Measurements from ENCODE around the gene REC8.

Gene REC8

GRCh38 chr14:24160850-24161804 lies 10.8 kb upstream of the REC8 start, which contains the start of gene IRF9:
Gene IRF9, plus strand, starts transcription at chr14:24161265. Its CDS starts 880 bp downstream, at chr14:24162145.
- DNase-seq: peak; percentile 95

DNA sequence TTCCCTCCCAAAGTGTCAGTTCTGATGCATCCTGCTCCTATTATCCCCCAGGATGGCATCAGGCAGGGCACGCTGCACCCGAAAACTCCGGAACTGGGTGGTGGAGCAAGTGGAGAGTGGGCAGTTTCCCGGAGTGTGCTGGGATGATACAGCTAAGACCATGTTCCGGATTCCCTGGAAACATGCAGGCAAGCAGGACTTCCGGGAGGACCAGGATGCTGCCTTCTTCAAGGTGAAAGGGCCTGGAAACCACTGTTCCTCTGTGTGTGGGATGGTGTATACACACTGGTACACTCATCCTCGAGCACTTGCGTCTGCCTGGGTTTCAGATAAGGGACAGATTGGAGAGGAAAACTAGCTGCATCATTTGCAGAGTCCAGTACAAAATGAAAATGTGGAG lies 9.8 kb upstream of the REC8 start:
- DNase-seq: no peak

- no peak for DNase-seq
Observed at GRCh38 chr14:24164518-24164991, 7.3 kb upstream of the REC8 start.

GRCh38 chr14:24165785-24166184 lies 6.1 kb upstream of the REC8 start:
- no peak for DNase-seq

DNA sequence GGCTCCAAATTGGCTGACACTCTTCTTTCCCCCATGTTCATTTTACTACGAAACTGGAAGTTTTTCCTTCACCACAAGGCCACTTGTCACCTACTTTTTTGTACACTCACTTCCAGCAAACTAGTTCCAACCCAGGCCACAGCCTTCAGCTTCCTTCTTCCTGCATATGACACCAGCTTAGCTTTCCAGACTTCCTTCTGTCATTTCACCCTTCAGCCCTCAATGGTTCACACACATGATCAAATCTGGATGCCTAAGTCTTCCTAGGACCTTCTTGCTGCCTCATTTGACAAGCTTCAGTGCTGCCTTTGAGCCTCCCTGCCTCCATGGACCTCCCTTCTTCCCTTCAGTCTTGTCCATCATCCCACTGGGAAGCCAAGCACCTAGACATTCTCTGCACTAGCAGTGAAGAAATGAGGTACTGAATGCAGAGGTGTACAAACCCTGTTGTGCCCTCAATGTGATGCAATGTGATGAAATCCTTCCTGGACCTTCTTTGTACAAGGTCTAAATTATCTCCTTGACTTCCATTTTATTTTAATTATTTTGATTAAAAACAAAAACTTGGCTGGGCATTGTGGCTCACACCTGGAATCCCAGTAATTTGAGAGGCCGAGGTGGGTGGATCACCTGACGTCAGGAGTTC lies 4.3 kb upstream of the REC8 start:
- DNase-seq: no peak

DNA sequence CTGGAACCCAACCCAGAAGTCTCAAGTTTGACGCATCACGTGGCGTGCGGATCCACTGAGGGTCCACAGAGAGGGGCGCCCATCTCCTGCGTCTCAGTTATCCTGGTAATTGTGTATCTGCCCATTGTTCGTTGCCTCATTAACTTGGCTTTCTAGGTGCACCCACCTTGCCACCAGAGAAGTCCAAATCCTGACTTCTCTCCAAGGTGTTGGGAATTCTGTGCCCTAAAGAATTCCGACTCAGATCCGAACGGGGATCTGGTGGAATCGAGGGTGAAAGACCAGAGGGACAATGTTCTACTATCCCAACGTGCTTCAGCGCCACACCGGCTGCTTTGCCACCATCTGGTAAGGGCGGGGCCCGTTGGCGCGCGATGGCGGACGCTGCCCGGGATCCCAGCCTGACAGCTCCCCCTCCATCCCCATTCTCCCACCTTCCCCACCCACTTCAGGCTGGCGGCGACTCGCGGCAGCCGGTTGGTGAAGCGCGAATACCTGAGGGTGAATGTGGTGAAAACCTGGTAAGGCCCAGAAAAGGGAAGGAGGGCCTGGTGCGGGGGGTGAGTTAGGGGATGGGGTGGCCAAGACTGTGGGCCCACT lies 481 bp downstream of the REC8 start:
- DNase-seq: no peak

GRCh38 chr14:24172871-24173281 lies 996 bp downstream of the REC8 start:
- no peak for DNase-seq

DNA sequence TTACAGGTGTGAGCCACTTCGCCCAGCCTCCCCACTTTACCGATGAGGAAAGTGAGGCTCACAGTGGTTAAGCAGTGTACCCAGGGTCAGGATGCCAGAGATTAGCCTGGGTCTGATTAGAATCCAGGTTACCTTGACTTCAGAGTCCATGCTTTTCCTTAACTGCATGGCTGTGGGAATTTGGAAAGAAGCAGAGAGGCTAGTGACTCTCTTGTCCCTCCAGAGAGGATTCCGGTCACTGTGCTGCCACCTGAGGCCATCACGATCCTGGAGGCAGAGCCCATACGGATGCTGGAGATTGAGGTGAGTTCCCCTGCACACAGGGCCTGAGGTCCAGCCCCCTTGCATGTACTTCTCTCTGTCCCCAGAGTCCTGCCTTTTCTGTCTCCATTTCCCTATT lies 4.7 kb downstream of the REC8 start:
- no peak for DNase-seq

DNA sequence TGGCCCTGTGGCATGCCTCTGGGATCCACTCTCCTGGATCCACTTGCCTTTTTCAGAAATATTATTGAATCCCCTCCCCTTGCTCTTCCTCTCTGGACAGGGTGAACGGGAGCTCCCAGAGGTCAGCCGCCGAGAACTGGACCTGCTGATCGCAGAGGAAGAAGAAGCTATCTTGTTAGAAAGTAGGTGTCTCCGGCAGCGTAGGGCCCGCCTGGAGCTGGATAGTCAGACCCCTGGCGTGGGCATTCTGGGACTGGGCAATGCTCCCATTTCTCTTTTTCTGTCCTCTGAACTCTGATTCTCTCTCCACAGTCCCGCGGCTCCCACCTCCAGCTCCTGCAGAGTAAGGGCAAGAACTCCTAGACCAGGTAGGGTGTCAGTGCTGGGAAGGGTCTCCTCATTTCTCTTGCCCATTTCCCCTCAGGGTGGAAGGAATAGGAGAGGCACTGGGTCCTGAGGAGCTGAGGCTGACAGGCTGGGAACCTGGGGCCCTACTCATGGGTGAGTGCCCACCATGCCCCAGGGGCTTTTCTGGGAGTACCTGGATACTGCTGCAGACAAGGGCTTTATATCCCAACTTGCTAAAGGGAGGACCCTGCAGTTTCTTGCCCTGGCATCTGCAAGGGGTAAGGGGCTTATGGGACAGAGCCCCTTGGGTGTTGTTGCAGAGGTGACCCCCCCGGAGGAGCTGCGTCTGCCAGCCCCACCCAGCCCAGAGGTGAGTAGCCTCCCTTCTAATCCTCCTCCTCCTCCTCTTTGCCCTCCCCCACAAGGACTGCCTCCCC lies 5.4 kb downstream of the REC8 start:
- no peak for DNase-seq

DNA sequence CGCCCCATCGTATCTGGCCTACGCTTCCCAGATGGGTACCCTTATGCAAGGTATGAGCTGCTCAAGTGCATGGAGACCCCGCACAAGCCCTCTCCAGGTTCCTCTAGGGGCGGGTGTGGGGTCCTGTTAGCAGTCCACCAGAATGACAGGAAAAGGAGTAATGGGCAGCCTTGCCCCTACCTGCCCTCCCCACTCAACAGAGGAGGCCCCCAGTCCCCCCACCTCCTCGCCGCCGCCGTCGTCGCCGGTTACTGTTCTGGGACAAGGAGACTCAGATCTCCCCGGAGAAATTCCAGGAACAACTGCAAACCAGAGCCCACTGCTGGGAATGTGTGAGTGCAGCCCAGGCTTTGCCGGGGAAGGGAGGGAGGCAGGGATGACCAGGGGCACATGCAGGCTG lies 6.0 kb downstream of the REC8 start:
- no peak for DNase-seq

DNA sequence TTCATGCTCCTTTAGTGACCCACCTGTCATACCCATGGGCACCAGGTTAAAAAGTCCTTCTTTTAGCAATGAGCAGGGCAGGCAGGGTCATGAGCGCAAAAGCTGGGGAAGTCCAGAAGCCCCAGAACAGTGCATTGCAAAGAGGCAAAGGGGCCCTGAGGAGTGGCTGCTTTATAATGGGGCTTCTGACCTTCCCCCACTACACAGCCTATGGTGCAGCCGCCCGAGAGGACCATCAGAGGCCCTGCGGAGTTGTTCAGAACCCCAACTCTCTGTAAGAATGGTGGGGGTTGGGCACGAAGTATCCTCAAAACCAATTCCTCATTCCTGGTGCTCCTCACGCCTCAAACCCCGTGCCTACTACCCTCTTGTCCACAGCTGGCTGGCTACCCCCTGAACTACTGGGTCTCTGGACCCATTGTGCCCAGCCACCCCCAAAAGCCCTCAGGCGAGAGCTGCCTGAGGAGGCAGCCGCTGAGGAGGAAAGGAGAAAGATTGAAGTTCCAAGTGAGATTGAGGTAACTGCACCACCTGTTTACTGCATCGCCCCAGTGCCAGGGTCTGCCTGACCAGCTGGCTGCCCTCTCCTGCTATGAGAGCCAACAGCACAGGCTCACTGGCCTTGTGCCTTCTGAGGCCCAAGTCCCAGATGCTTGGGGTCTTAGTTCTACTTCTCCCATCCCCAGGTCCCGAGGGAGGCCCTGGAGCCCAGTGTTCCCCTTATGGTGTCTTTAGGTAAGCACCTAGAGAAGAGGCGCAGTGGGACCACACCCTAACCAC lies 6.7 kb downstream of the REC8 start:
- no peak for DNase-seq

DNA sequence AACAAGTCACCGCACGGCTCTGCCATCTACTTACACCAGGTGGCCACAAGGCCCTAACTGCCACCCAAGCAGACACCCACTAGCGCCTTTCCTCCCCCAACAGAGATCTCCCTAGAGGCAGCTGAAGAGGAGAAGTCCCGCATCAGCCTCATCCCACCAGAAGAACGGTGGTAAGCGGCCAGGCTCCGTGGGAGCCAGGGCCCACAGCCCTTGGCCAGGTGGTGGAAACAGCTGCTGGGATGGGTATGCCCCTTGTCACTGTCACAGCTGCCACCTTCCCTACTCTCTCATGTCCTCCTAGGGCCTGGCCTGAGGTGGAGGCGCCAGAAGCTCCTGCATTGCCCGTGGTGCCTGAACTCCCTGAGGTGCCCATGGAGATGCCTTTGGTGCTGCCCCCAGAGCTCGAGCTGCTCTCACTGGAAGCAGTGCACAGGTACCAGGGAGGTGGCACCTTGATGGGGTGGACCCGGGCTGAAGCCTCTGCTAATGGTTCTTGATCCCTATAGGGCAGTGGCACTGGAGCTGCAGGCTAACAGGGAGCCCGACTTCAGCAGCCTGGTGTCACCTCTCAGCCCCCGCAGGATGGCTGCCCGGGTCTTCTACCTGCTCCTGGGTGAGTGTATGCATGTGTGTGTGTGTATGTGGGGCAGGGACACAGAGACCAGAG lies 7.5 kb downstream of the REC8 start:
- no peak for DNase-seq

DNA sequence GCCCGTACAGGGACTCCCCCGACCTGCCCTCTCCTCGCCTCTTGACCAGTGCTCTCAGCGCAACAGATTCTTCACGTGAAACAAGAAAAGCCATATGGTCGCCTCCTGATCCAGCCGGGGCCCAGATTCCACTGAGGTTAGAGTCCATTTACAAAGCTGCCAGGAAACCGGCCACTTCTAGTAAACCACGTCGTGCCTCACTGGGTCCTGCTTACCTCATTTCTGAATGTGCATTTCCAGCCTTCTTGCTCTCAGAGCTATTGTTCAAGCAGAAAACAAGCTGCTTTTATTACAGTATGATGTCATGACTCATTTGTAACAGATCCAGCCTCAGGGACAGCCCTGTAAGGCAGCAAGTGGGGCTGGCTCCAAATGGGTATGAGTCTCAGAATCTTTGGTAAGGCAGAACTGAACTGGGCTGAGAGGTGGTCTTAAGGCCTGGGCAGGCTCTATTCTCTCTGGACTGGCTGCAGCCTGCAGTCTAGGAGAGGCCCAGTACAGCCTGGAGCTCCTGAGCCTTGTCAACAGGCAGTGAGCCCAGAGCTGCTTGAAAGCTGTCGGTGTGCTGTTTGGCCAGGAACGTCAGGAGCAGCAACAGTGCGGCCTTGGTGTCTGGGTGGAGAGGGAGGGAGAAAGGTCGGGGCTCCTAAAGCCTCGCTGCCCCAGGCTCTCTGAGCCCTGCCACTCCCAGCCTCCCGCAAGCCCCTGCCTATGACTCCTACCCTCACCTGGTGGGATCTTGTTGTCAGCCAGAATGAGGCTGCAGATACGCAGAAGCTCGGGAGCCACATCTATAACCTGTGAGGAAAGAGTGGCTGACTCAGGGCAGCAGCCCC lies 8.3 kb downstream of the REC8 start:
- no peak for DNase-seq

- no peak for DNase-seq
Observed at GRCh38 chr14:24181371-24182077, 9.6 kb downstream of the REC8 start.

DNA sequence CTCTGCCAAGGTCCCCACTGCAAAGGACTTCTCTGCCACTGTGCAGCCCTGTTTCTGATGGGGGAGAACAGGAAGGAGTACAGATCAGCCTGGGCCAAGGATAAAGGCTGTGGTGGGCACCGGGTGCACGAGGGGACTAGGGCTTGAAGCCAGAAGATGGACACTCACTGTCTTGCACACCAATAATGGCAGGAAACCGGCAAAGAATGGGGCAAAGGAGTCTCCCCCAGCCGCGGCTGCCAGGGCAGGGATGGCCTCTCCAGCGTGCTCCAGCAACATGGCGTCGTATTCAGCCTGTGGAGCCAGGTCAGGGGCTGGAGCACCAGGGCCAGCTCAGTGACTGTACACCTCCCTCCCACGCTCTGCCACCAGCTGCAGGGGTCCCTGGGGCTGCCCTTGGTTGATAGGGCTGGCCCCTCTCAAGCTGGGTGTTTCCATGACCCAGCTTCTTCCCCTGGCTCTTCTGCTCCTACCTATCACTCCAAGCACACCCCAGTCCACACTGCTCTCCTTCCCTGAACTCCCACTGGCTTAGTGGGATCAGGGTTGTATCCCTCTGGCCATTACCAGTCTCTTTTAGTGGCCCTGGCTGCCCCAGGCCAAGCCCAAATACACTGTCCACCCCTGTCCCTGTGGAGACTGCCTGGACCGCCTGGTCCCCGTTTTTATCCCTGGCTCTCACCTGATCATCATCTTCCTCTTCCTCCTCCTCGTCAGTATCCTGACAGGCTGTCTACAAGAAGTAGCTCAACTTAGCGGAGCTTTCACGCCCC lies 10.4 kb downstream of the REC8 start:
- DNase-seq: no peak

DNA sequence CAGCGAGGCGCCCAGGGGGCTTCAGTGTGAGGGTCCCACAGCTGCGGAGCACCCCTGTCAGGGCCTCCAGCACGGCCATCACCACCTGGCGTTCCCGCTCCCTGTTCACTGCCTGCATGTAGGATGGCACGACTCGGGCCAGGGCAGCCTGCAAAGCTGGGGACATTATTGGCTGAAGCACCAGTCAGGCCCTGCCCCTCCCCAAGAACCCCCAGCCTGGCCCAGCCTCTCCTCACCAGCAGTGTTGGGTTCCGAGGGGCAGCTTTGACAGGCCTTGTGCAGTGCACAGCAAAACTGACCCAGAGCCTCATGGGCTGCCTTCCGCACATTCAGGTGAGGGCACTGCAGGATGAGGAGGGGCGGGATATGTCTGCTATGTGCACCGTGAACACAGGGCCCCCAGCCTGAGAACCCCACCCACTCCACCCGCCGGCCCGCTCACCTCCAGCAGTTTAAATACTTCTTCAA lies 11.2 kb downstream of the REC8 start:
- no peak for DNase-seq

GRCh38 chr14:24184104-24184970 lies 12.5 kb downstream of the REC8 start:
- DNase-seq: no peak

DNA sequence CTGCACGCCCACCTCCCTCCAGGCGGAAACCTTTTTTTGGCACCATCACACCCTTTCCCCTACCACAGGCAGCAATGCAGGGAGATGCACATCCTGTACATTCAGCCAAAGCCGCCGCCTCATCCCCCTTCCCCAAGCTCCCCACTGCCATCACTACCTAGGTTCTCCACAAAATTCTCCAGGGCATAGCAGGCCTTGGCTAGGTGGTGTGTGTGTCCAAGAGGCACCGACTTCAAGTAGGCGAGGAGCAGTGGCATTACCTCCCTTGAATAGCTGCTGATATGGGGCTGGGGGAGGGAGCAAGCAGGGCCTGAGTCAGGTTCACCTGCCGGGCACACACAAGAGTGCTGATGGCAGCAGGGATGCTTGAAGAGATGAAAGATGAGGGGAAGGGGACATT lies 13.1 kb downstream of the REC8 start:
- DNase-seq: no peak
